KOPT-K1 (cell line): ENCODE measurements around the gene NR2C2.

Source experiments
- H3K27ac ChIP-seq: fragments of 200-600 bp; sonication (generic); 2 replicates; pipeline ENCODE4 v1.5.1; 2016; ENCODE audit warnings: antibody characterized with exemption, mild to moderate bottlenecking, low read depth, low read length; ENCODE audit not compliant: poor library complexity, severe bottlenecking
- H3K36me3 ChIP-seq: fragments of 200-600 bp; sonication (generic); 2 replicates; pipeline ENCODE4 v1.5.1; 2017; ENCODE audit warnings: antibody characterized with exemption, mild to moderate bottlenecking, low read length, moderate library complexity; ENCODE audit not compliant: insufficient read depth
- H3K9me3 ChIP-seq: fragments of 200-600 bp; sonication (generic); 2 replicates; pipeline ENCODE4 v1.5.1; 2017; ENCODE audit warnings: antibody characterized with exemption, low read length, mild to moderate bottlenecking; ENCODE audit not compliant: insufficient read depth, poor library complexity, severe bottlenecking

NR2C2 gene

GRCh38 chr3:15011174-15011573 lies 63.8 kb downstream of the NR2C2 start:
- H3K9me3 ChIP-seq, result no peaks in the 10 kb centered on the region
- peaks cover 99% of the 10 kb centered on the region for H3K36me3 ChIP-seq
- H3K27ac ChIP-seq, result no peak overlapping the region

DNA sequence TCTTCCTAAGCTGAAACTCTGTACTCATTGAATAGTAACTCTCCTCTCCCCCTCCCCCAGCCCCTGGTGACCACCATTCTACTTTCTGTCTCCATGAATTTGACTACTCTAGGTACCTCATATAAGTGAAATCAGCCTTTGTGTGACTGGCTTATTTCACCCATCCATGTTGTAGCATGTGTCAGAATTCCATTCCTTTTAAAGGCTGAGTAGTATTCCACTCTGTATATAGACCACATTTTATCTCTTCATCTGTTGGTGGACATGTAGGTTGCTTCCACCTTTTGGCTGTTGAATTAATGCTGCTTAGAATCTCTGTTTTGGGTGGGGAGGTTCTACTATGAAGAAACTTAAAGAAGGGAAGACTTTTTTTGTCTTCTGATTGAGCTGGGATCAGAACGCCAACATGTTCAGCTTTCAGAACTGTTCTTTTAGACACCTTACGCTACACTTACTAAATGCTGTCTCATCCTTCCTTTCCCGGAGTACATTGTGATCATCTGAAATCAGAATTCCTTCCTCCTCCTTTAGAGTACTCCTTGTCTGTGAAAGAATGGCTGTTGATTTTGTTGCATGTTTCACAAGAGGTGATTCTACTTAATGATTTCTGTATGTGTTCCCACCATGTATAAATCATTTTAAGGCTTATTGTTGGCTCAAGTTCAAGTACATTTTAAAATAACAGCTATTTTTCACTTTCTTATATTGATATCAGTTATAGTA lies 67.4 kb downstream of the NR2C2 start:
- Histone ChIP-seq H3K9me3 (no peaks in the 10 kb centered on the region), H3K36me3 (peaks cover 97% of the 10 kb centered on the region), H3K27ac (no peak overlapping the region)

DNA sequence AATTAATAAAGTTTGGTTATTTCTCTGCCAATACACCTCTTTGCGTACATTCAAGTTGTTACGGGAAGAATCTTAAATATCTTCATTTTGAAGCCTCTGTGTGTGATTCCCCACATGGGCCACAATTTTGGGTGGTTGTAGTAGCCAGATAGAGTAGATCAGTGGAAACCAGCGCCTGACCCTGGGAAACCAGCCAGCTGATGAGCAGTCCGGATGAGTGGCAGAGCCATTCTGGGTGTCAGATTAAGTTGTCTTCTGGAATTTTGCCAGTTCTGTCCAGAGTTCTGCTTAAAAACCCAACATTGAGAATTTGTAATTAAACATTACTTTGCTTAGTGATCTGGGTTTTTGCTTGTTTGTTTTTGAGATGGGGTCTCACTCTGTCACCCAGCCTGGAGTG lies 68.1 kb downstream of the NR2C2 start:
- no peaks in the 10 kb centered on the region for H3K9me3 ChIP-seq
- peaks cover 98% of the 10 kb centered on the region for H3K36me3 ChIP-seq
- no peak overlapping the region for H3K27ac ChIP-seq

DNA sequence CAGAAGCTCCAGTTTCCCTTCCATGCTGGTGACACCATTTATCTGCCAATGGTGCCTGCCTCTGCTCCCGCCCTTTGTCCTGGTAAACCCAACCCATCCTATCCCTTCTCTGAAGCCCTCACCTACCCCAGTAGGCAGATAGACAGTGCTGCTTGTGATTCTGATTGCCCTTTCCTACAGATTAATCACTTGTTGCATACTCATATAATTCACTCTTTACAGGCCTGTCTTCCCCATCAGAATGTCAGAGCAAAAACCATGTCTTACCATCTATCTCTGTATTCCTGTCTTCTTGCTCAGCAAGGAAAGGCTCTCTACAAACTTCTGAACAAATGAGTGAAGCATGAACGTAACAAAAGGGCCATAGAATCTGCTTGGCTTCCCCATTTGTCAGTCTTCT lies 69.8 kb downstream of the NR2C2 start:
- no peaks in the 10 kb centered on the region for H3K9me3 ChIP-seq
- peaks cover 98% of the 10 kb centered on the region for H3K36me3 ChIP-seq
- H3K27ac ChIP-seq, result no peak overlapping the region

DNA sequence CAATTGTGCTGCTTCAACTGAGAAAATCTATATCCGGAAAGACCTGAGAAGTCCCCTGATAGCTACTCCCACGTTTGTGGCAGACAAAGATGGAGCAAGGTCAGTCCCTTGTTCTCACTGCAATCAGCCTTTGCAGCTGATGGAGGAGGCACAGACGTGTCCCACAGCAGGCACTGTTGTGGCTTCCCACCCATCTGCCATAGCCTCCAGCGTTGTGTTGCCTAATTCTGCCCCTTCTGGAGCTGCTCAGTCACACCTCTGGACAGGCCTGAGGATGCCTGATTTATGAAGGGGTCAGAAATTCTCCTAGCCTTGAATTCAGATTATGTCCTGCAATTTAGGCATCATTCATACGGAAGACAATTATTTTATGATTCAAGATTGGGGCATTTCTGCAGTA lies 75.9 kb downstream of the NR2C2 start:
- Histone ChIP-seq H3K36me3 (peaks cover 98% of the 10 kb centered on the region), H3K9me3 (no peaks in the 10 kb centered on the region), H3K27ac (no peak overlapping the region)

GRCh38 chr3:15023719-15024118 lies 76.3 kb downstream of the NR2C2 start:
- no peak overlapping the region for H3K27ac ChIP-seq
- peaks cover 98% of the 10 kb centered on the region for H3K36me3 ChIP-seq
- no peaks in the 10 kb centered on the region for H3K9me3 ChIP-seq

GRCh38 chr3:15029625-15030024 lies 82.2 kb downstream of the NR2C2 start:
- Histone ChIP-seq H3K27ac (no peak overlapping the region), H3K9me3 (no peaks in the 10 kb centered on the region), H3K36me3 (peaks cover 100% of the 10 kb centered on the region)

GRCh38 chr3:15032650-15033049 lies 85.3 kb downstream of the NR2C2 start:
- H3K36me3 ChIP-seq, result peaks cover 100% of the 10 kb centered on the region
- no peaks in the 10 kb centered on the region for H3K9me3 ChIP-seq
- no peak overlapping the region for H3K27ac ChIP-seq

DNA sequence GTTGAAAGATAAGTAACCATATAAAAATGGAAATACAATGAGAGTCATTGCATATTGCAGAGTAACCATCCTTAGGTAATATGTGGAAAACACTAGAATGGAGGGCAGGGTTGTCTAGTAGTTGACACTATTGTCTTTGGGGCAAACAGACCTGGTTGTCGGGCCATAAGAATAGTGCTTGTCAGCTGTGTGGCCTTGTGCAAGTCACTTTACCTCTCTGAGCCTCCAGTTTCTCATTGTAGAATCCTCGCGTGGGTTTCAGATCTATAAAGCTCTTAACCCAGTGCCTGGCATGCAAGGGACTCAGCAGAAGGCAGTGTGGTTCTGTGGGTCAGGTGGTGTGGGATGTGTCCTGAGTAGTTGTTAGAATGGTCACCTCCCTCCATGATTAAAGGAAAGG lies 85.7 kb downstream of the NR2C2 start:
- Histone ChIP-seq H3K36me3 (peaks cover 100% of the 10 kb centered on the region), H3K9me3 (no peaks in the 10 kb centered on the region), H3K27ac (no peak overlapping the region)

DNA sequence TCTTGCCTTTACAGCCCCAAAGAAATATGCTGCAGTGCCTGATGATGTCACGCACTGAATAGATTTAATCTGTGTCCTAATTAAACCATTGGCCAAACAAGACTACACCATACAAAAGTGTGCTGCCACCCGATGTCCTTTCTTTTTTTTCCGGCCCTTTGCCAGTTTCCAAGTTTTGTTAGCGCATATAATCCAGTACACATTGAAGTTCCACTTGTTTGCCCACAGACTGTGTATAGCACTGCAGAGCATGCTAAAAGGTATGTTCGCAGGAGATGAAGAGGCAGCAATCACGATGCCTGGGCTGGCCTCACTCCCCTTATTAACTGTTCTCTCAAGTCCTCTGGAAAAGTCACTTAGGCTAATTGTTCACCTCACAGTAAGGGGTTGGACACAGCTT lies 90.9 kb downstream of the NR2C2 start:
- no peaks in the 10 kb centered on the region for H3K9me3 ChIP-seq
- peaks cover 100% of the 10 kb centered on the region for H3K36me3 ChIP-seq
- no peak overlapping the region for H3K27ac ChIP-seq

DNA sequence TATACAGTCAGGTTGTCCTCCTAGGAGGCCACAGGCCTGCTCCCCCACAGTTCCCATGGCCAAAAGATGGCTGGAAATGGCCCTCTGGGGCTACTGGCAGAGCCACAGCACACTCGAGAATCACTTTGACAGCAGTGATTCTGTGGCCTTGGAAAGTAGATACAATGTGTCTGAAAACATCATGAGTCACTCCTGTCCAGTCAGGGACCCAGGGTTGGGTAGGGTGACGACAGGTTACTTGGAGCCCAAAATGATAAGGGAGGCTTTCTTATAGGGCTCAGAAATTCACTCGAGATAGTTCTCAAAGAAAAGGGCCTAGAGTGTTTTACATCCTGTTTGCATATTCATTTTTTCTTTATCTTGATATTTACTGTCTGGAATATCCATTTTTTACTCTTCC lies 93.5 kb downstream of the NR2C2 start:
- Histone ChIP-seq H3K9me3 (no peaks in the 10 kb centered on the region), H3K36me3 (peaks cover 100% of the 10 kb centered on the region)

GRCh38 chr3:15041950-15042349 lies 94.6 kb downstream of the NR2C2 start:
- no peak overlapping the region for H3K27ac ChIP-seq
- peaks cover 100% of the 10 kb centered on the region for H3K36me3 ChIP-seq
- H3K9me3 ChIP-seq, result no peaks in the 10 kb centered on the region

More for the DNA sequence above, 93.5 kb downstream of the NR2C2 start:
- H3K27ac ChIP-seq, result no peak overlapping the region

DNA sequence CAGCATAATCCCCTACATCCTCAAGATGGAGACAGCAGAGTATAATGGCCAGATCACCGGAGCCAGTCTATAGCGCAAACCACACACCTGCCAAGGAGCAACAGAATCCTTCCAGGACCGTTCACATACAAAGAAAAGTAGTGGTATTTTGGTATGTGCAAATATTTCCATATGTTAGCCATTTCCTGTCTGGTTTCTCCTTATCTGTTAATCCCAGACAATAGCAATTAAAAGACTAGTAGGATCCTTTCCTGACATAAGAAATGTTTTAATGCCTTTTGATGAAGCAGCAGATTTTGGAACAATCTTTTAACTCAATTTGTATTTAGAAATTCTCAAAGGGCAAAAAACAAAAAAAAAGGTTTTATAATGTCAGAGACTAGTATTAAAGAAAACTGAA lies 95.6 kb downstream of the NR2C2 start:
- Histone ChIP-seq H3K27ac (no peak overlapping the region), H3K9me3 (no peaks in the 10 kb centered on the region), H3K36me3 (peaks cover 100% of the 10 kb centered on the region)

DNA sequence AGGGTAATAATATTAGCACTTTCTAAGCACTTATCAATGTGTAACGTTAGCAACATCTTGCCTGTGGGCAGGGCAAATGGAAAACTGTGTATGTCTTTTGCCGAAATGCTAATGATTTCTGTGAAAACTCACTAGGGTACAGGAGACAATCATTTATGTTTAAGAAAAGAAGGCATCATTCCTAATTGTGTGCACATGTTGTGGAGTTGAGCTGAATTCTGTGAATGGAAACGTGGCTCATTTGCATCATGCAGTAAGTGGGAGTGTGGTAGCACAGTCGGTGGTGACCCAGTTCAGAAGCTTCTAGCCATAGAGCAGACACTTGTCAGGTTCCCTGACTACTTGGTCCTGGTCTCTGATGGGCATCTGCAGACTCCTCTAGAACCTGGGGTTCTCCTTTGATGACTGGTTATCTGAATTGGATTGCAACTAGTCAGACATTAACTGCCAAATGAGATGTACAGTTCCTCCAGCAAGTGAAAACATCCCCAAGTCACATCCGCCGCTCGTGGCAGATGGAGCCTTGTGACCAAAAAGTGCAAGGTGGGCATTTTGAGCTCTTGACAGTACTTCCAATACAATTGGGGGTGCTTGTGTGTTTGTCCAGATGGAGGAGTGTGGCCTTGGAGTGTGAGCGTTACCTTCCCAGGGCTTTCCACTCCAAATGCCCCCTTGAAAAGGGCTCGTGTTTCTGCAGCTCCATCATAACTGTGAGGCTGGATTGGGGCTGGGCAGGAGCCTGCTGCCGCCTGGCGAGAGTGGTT lies 96.2 kb downstream of the NR2C2 start:
- peaks cover 100% of the 10 kb centered on the region for H3K36me3 ChIP-seq
- H3K9me3 ChIP-seq, result no peaks in the 10 kb centered on the region
- H3K27ac ChIP-seq, result no peak overlapping the region

GRCh38 chr3:15044326-15044725 lies 96.9 kb downstream of the NR2C2 start:
- Histone ChIP-seq H3K9me3 (no peaks in the 10 kb centered on the region), H3K36me3 (peaks cover 100% of the 10 kb centered on the region), H3K27ac (no peak overlapping the region)

GRCh38 chr3:15045667-15046066 lies 98.3 kb downstream of the NR2C2 start:
- Histone ChIP-seq H3K36me3 (peaks cover 100% of the 10 kb centered on the region), H3K27ac (no peak overlapping the region)

More at GRCh38 chr3:15045667-15046066, 98.3 kb downstream of the NR2C2 start:
- H3K9me3 ChIP-seq, result no peaks in the 10 kb centered on the region
